DMS153 treated with DMSO at 0.1 percent for 48 hours (cell line): ENCODE measurements around the gene BCCIP.

Experiments used
- DNase-seq: peaks from one replicate; lab custom pipeline; 2025; ENCODE audit not compliant: unreplicated experiment; lab: John Stamatoyannopoulos, UW

BCCIP gene

GRCh38 chr10:125797424-125797823 lies 25.9 kb upstream of the BCCIP start:
- no peak for DNase-seq

- peak; percentile 15 for DNase-seq
Measured at GRCh38 chr10:125797994-125798662, 25.2 kb upstream of the BCCIP start.

DNA sequence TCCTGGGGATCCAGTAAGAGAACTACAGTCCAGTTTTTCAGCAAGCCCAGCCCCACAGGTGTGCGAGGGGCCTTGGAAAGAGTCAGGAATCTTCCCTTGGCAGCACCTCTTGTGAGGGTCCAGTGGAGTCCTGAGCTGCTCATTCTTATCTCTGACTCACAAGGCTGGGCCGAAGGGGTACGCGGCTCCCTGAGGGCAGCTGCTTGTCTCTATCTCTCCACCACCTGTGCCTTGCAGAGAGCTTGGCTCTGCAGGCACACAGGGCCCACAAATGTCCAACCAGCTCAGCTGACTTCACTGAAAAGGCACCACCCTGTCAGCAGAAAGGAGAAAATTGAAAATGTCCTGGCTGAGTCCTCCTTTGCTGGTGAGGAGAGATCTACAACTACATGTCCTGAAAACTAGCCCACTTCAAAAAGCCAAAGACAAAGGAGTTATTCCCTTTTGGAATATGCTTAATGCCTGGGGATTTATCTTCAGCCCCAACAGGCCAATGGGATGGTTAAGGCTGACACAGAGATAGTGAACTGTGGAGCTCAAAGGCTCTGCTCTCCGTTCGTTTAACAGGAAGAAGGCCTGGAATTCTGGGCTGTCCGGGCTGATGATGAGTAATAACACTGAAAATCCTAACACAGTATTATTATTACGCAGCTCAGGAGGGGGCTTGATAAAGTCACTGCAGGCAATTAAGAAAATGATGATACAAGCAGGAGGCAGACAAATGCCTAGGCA lies 23.7 kb upstream of the BCCIP start:
- DNase-seq: no peak

DNA sequence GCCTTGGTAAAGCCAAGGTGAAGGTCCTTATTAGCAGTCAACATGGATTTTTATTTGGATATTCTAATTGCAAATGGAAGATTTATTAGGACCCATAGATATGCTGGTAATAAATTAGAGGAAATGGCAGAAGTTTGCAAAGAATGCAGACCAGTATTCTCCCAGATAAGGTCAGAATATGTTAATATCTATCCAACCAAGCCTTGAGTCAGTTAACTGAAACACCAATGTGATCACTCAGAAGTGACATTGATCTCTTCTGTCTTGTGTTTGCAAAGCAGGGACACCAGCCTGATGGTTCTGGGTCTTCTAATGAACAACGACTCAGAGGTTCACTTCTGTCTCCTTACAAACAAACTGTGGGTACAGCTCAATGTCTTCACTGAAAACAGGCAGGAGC lies 21.8 kb upstream of the BCCIP start:
- DNase-seq: no peak

- DNase-seq: no peak
Measured at GRCh38 chr10:125802131-125802530, 21.2 kb upstream of the BCCIP start.

GRCh38 chr10:125802739-125803138 lies 20.6 kb upstream of the BCCIP start:
- no peak for DNase-seq

GRCh38 chr10:125808047-125808446 lies 15.3 kb upstream of the BCCIP start:
- DNase-seq: no peak

- no peak for DNase-seq
Measured at GRCh38 chr10:125811251-125811650, 12.1 kb upstream of the BCCIP start.

GRCh38 chr10:125812128-125812750 lies 11.1 kb upstream of the BCCIP start:
- DNase-seq: no peak

GRCh38 chr10:125815764-125816163 lies 7.6 kb upstream of the BCCIP start:
- no peak for DNase-seq

DNA sequence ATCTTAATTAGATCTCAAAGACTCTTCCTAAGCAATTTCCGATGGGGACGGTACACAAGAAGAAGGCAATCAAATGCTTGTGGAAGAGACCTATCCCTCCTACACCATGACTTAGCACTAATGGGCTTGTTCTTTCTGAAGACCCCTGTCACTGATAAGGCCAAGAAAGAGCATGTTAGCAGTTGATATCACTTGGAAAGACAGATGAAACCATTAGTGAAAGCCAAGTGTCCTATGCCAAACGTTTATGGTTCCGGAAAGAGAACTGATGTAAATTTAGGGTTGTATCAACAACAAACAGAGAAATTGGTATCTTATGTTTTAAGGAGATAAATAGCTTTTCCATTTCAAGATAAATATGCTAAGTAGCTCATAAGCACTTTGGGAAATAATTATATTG lies 6.8 kb upstream of the BCCIP start:
- no peak for DNase-seq

- DNase-seq: no peak
Measured at GRCh38 chr10:125817337-125817946, 5.9 kb upstream of the BCCIP start.

DNA sequence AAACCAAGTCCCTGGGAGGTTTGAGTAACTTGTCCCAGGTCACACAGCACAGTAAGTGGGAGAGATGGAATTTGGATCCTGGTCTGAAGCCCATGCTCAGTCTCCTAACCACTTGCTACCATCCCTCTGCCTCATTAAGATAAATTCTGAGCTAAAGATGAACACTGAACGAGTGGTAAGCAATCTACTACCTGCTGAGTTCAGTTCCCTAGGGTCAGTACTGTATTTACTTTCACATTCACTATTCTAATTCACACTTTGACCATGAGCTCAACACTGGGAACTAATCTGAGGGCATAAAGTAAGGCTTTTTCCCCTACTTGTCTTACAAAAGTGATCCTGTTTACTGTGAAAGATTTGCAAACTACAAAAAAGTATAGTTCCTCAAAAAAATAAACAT lies 2.6 kb upstream of the BCCIP start:
- no peak for DNase-seq

- no peak for DNase-seq
Measured at GRCh38 chr10:125823663-125824251, 411 bp downstream of the BCCIP start.

DNA sequence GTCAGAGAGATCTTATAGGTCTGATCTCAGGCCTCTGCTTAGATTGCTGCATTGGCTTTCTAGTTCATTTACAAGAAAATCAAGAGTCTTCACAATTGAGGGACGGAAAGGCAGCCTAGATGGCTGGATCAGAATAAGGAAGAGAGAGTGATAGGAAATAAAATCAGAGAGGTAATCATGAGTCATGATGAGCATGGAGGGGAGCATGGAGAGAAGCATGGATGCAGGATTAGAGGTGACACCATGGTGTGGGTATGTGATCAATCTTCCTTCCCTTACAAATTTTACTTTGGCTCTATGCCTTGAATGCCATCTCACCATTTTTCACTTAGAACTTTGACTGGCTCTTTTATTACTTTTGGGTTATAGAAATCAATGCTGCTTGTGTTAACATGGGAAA lies 1.4 kb downstream of the BCCIP start:
- DNase-seq: no peak

DNA sequence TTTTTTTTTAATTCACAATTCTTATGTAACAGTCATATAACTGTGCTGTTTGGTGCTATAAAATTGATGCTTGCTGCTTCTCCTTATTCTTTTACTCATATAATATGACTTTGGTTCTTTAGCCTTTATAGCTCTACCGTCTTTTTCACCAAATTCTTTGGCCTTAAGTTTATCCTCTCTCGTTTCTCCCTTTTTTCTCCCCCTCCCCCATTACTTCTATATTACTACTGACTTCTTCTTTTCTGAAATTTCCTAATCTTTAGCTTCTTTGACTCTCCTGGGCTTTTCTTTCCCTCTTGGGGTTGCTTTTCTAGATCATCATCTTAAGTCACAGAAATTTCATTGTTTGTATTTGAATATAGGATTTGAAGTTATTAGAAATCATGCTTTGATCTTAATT lies 3.8 kb downstream of the BCCIP start:
- no peak for DNase-seq

DNA sequence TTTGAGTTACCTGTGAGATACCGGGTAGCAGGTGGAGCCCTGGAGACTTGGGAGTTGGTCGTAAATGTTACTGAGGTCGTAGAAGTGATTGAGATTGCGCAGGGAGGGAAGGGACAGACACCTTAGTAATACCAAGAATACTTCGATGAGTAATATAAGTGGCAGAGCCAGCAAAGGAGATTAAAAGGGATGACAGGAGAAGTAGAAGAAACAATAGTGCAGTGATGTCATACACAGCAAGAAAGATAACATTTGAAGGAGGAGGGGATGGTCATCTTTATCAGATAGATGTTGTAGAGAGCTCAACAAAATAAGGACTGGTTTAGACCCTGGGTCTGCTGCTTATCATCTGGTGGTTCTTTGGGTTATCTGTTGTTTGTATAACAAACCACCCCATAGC lies 5.0 kb downstream of the BCCIP start:
- no peak for DNase-seq

GRCh38 chr10:125836746-125837145 lies 13.4 kb downstream of the BCCIP start:
- DNase-seq: no peak

DNA sequence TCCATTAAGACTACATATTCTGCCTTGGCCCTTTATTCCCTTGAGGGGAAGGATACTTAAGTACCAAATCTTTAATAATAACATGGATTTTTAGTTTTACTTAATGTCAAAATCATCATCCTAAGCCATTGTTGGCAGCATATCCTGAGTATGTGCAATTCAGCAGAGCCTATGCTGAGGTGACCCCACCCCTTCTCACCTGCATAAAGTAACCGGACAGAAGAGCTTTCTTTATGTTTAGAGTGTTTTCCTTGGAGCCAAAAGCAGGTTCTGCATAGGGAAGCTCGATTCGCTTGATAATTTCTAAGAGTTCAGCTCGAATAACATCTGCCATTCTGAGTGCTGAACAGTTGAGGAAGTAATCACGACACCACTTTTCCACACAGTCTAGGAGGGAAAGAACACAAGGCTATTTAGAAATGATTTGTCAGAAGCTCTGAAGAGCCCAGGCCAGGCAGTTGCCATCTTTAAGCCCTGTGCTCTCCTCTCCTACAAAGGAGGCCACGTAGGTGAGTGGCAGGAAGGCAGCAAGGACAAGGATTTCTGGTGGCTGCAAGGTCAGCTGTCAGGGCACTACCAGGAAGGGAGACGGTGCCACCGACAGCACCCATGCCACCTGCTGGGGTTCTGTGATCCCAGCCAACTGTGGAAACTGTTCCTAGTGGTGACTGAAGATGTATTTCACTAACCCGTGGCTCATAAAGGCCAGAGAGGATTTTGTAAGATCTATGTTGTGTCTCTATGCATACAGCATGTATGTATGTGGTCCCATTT lies 15.6 kb downstream of the BCCIP start:
- DNase-seq: peak; percentile 8

- DNase-seq: no peak
Measured at GRCh38 chr10:125840406-125840805, 17.1 kb downstream of the BCCIP start.

GRCh38 chr10:125840955-125841354 lies 17.6 kb downstream of the BCCIP start:
- DNase-seq: peak; percentile 4
